LoVo (cell line): Measurements from ENCODE around the gene LHCGR.
"Not testable (repeated sequence)": the region's sequence is repeated elsewhere in the genome, so short reads cannot be mapped to it uniquely, and the experiment has no call there.

ENCODE experiments used
- DNase-seq: peaks from one replicate; pipeline ENCODE4 v3.0.0-alpha.2; 2016; ENCODE audit warnings: low spot score

The LHCGR gene

GRCh38 chr2:48709096-48710034 is 46.2 kb downstream of the LHCGR start:
- no peak for DNase-seq

- DNase-seq = peak; percentile 3
These were observed 48.1 kb downstream of the LHCGR start for GRCh38 chr2:48707466-48707865.

GRCh38 chr2:48703621-48704020 is 51.9 kb downstream of the LHCGR start:
- not testable (repeated sequence) for DNase-seq

- no peak for DNase-seq
These were observed 56.1 kb downstream of the LHCGR start for GRCh38 chr2:48699348-48699930.

GRCh38 chr2:48696881-48697280 is 58.6 kb downstream of the LHCGR start:
- DNase-seq = no peak

- no peak for DNase-seq
These were observed 59.5 kb downstream of the LHCGR start for GRCh38 chr2:48695991-48696390.

DNA sequence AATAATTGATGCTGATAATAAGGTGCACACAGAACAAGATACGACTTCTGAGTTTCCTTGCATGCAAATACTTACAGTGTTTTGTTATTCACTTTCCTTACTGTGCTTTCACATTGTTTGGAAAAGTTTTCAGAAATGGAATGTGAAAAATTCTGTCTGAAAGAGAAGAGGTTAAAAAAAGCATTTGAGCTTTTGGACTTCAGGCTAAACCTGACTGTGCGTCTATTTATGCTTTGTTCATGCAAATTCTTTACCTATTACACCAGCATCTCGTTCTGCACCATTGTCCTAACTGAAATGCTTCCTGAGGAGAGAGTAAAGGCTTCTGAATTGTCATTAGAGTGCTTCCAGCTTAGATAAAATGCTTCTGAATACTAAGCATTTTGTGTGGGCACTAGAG is 61.4 kb downstream of the LHCGR start:
- DNase-seq = no peak

GRCh38 chr2:48693645-48694044 is 61.9 kb downstream of the LHCGR start:
- no peak for DNase-seq

GRCh38 chr2:48693066-48693465 is 62.5 kb downstream of the LHCGR start:
- DNase-seq = no peak

DNA sequence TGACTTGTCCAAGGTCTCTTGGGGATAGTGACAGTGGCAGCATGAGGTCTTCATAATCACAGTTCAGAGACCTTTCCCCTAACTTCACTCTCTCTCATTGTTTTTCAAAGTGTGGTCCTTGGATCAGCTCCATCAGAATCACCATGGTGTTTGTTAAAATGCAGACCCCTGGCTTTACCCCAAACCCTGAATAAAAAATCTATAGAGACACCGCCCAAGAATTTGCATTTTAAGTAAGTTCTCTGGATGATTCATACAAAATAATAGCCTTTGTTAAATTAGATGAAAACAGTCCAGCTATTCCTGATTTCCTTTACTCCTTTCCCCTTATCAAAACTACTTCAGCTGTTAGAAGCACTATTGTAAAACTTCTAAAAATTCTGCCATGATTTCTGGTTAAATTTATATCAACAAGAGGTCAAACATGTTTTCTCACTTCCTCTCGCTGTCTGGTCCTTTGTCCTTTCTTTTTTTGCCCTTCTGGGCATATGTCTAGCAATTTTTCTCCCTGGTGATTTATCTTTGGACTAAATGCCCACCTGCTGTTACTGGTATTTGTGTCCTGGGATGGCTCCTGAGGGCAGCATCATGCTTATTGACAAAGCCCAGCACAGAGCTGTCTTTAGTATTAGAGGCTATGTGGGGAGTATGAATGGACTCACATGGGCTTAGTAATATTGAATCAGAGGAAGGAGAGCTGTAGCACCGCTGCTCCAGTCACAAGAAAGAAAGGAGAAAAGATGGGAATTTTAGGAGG is 63.4 kb downstream of the LHCGR start:
- no peak for DNase-seq

- DNase-seq = no peak
These were observed 70.4 kb downstream of the LHCGR start for GRCh38 chr2:48685126-48685525.

- DNase-seq = no peak
These were observed 78.1 kb downstream of the LHCGR start for GRCh38 chr2:48677450-48677849.

- DNase-seq = no peak
These were observed 80.6 kb downstream of the LHCGR start for GRCh38 chr2:48674933-48675332.

DNA sequence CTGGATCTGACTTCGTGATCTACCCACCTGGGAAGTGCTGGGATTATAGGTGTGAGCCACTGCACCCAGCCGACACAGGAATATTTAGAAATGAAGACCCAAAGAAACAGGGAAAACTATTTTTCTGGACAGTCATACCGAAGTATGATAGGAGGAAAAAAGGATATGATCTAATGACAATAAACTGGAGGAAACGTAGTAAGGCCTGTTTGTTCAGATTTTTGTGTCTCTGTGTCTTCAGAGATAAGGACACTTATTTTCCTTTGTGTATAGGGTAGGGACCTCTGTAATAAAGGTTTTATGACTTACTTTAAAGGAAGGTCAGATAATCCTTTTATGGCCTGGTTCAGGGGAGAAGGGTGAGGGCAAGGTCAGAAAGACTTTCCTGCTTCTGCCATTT is 81.9 kb downstream of the LHCGR start:
- peak; percentile 3 for DNase-seq

GRCh38 chr2:48668992-48669391 is 86.5 kb downstream of the LHCGR start:
- DNase-seq = no peak

GRCh38 chr2:48651158-48651790 is 104.2 kb downstream of the LHCGR start:
- no peak for DNase-seq

DNA sequence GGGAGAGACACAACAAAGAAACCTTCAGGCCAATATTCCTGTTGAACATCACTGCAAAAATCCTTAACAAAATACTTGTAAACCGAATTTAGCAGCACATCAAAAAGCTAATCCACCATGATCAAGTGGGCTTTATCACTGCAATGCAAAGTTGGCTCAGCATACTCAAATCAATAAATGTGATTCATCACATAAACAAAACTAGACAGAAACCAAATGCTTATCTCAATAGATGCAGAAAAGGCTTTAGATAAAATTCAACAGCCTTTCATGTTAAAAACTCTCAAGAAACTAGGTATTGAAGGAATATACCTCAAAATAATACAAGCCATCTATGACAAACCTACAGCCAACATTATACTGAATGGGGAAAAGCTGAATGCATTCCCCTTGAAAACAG is 117.3 kb downstream of the LHCGR start:
- DNase-seq = no peak
